ENCODE data around the gene MAP3K21.

MAP3K21 gene

GRCh38 chr1:233390842-233391737 is 63.6 kb downstream of the MAP3K21 start:
- no peak for DNase-seq

GRCh38 chr1:233393084-233393840 is 65.7 kb downstream of the MAP3K21 start:
- no peak for DNase-seq

- DNase-seq = no peak
These were observed 66.6 kb downstream of the MAP3K21 start for GRCh38 chr1:233393926-233394680.

GRCh38 chr1:233394860-233395717 is 67.6 kb downstream of the MAP3K21 start:
- peak; percentile 54 to 57 for DNase-seq

GRCh38 chr1:233395863-233396646 is 68.5 kb downstream of the MAP3K21 start:
- no peak for DNase-seq

- DNase-seq = no peak
These were observed 78.9 kb downstream of the MAP3K21 start for GRCh38 chr1:233406339-233406960.

- DNase-seq = no peak
These were observed 79.6 kb downstream of the MAP3K21 start for GRCh38 chr1:233406994-233407631.

- DNase-seq = no peak
These were observed 82.0 kb downstream of the MAP3K21 start for GRCh38 chr1:233409540-233409939.

- no peak for DNase-seq
These were observed 83.4 kb downstream of the MAP3K21 start for GRCh38 chr1:233410906-233411305.

- DNase-seq = no peak
These were observed 85.3 kb downstream of the MAP3K21 start for GRCh38 chr1:233412812-233413211.

- DNase-seq = no peak
These were observed 93.8 kb downstream of the MAP3K21 start for GRCh38 chr1:233421293-233421692.

- no peak for DNase-seq
These were observed 97.3 kb downstream of the MAP3K21 start for GRCh38 chr1:233424779-233425178.

- no peak for DNase-seq
These were observed 100.4 kb downstream of the MAP3K21 start for GRCh38 chr1:233427907-233428306.

- DNase-seq = no peak
These were observed 104.4 kb downstream of the MAP3K21 start for GRCh38 chr1:233431753-233432403.

GRCh38 chr1:233432916-233433315 is 105.4 kb downstream of the MAP3K21 start:
- no peak for DNase-seq

GRCh38 chr1:233433436-233434210 is 106.1 kb downstream of the MAP3K21 start:
- no peak for DNase-seq
